NCI-H2107 (cell line): ENCODE results near the gene SPAG5.
A peak's percentile ranks its signal among the peaks of the same experiment; 100 is the strongest.

Experiments used
- DNase-seq: peaks from one replicate; lab custom pipeline; 2025; lab: John Stamatoyannopoulos, UW

SPAG5 gene

GRCh38 chr17:28573521-28573920, 25.3 kb downstream of the SPAG5 start:
- no peak for DNase-seq

- DNase-seq, result no peak
Measured at GRCh38 chr17:28573040-28573380, 25.8 kb downstream of the SPAG5 start.

DNA sequence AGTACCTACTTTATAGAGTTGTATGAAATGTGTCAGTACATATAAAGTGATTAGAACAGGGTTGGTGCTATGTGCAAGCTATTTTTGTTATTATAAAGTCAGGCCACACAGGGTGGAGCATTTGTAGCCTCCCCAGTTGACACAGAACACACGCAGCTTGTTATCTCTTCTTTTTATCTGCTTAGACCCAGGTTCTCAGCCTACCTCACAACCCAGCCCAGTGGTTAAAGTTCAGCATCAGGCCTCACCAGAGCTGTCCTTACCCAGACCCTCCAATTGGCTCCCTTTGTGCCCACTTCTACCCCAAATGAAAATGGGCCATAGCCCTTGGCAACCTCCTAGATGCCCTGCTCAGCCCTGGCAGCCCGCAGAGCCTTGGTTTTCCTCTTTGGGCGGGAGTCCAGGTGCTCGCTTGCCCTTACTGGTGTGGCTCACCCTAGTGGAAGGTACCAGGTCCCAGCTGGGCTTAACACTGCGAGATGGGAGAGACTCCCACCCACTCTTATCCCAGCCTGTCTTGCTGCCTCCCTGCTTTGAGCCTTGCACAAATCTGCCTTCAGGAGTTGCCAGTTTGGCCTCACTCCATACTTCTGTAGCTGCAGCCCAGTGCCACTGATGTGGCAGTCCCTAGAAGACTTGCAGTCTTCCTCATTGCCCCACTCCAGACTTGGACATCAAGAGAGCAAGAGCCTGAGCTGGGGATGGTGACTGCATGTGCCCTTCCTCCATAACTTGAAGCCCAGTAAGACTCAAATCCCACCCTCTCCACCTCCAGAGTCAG, 26.4 kb downstream of the SPAG5 start:
- no peak for DNase-seq

GRCh38 chr17:28571361-28572122, 27.3 kb downstream of the SPAG5 start, which contains the start of gene PIGS:
Gene PIGS, minus strand, starts transcription at chr17:28571524. Its CDS starts 28 bp downstream, at chr17:28571496.
- DNase-seq, result peak; percentile 92

DNA sequence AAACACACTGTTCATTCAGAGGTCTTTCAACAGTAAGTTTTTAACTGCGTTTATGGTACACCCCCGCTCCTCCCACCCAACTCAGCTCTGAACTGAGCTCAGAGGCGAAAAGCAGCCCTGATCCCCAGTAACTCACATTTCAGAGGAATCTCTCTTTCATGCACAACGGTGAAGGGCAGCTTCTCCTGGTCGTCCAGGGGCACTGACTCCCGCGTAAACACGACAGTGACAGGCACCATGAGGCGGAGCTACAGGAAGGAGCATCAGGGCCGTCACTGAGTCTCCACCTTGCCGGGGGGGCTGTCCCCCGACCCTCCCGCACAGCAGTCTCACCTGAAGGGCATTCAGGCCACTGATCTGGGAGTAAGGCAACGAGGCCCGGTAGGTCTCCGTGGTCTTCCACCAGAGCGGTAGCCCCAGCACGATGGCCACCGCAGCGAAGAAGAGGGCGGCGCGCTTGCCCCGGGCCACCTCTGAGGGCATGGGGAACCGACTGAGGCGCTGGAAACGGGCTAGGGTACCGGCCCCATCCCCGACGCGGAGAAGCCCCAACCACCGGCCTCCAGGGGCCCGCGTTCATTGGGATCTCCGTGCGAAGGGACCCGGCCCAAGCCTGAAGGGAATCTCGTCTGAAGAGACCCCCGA, 28.0 kb downstream of the SPAG5 start:
- no peak for DNase-seq

DNA sequence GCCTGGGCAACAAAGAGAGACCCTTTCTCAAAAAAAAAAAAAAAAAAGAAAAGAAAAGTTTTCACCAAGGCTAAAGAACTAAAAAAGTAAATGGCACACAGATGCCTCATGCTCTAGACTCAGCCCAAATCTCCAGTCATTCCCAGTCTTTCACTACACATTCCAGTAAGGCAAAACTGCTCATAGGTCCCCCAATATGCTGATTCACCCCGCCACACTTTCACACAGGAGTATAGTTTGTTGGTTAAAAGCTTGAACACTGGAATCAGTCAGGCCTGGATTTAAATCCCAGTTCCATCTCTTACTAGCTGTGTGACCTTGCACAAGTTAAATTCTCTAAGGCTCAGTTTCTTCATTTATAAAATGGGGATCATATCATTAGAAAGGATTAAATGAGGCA, 29.4 kb downstream of the SPAG5 start:
- no peak for DNase-seq

- no peak for DNase-seq
Measured at GRCh38 chr17:28567604-28568003, 31.2 kb downstream of the SPAG5 start.

DNA sequence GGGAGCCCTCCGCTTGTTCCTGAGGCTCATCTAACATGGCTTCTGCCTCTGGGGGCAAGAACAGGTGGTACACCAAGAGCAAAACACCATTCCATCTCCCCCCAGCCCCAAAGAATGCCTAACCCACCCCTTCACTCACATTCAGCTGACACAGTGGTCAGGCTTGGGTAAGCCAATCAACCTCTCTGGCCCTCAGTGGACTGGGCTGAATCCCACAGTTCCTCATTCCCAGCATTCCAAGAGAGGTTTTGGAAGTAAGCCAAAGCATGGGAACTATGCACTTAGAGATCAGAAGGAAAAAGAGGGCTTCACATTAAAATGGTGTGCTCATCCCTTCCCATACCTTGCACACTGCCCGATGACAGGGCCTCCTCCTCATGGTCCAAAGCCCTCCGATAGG, 35.4 kb downstream of the SPAG5 start:
- DNase-seq, result no peak

DNA sequence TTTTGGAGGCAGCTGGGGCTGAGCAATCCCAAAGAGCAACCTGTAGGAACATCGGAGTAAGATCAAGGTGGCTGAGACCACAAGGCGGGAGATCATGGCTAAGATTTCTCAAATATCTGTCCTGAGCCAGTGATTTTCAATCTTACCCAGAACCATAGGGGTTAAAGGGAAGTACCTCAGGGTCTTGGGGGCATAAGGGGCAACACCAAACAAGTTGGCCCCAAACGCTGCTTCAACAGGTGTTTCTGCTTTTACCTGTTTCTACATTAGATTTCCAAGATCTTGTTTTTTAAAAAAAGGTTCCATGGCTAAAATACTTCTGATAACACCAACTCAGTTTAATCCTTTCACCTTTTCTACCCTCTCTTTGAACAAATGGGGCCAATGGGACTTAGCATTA, 43.8 kb downstream of the SPAG5 start:
- no peak for DNase-seq

GRCh38 chr17:28554565-28554964, 44.3 kb downstream of the SPAG5 start:
- no peak for DNase-seq

DNA sequence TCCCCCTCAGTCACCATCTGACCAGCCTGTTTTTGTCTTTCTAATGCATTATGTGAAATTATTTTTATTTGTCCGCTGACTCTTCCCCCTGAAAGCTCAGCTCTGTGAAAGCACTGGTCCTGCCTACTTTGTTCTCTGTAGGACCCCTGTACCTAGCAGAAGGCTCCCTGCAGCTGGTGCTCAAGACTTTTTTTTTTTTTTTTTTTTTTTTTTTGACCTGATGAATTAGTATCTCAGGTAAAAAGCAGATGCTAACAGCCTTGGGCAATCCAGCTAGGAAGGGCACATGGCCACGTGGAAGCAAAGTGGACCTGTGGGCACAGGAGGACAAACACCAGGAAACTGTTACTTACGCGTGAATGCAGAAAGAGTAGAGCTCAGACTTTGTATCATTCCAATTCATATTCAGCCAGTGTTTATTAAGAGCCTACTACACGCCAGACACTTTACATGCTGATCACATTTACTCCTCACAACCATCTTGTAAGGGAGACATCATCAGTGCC, 45.8 kb downstream of the SPAG5 start:
- DNase-seq, result no peak

DNA sequence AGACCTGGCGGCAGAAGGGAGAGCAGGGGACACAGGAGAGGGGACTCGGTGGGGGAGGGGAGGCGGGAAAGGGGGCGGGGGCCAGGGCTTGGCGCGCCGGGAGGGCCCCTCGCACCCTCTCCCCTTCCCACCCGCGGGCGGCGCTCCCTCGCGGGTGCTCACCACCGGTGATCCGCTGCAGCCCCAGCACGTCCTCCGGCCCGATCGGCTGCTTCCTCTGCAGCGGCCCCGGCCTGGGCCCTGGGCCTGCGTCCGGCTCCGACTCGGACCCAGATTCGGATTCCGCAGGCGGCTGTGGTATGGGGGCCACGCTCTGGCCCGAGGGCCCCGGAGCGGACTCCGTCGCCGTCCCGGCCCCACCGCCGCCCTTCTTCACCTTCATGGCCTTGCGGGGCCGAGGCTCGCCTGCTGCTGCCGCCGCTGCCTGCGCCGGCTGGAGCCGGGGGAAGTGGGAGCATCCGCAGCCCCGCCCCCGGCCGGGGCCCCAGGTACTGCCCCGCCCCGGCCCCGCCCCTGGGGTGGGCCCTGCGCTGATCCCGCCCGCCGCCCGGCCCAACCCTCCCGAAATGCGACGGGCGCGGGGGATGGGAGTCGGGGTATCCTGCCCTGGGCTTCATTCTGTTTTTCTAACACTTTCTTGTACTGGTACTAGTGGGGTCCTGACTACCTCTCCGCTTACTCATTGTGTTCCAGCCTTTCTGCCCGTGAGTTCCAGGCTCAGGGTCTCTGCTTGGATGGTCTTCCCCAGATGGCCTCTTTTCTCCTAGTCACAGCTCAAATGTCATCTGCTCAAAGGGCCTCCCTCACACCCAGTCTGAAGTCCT, 46.4 kb downstream of the SPAG5 start, which contains the start of gene UNC119:
UNC119 (minus strand) TSS at position 449 of the 824 bp plus-strand sequence; CDS start at position 382, 67 bp downstream.
- DNase-seq, result peak; percentile 41

DNA sequence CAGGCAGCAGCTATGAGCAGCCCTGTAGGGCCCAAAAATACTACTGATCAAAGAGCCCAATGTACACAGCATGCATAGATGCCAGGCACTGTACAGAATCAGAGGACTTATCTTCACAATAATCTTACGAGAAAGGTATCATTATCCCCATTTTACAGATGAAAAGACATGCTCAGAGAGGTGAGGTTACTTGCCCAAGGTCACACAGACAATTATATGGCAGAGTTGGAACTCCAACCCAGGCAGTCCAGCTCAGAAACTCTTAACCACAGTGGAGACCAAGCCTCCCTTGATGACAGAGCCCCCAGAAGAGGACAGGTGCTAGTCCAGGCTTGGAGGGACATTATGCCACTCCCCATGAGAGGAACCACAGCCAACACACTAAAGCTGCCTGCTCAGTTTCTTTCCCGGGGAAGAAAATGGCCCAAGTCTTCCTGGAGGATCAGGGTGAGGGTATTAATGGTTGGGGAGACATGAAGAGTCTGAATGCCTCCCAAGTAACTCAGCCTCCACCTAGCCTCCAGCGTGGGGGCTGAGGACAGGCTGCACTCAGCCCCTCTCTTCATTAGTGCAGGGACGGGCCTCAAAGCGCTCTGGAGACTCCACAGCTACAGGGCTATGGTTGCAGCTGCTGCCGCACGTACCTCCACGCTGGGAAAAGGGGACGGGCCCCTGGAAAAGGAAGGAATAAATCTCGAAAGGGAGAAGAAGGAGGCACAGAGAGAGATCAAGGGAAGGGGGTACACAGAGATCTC, 47.2 kb downstream of the SPAG5 start:
- DNase-seq, result no peak

- DNase-seq, result no peak
Measured at GRCh38 chr17:28550858-28551257, 48.0 kb downstream of the SPAG5 start.

- no peak for DNase-seq
Measured at GRCh38 chr17:28549236-28550132, 49.3 kb downstream of the SPAG5 start.

DNA sequence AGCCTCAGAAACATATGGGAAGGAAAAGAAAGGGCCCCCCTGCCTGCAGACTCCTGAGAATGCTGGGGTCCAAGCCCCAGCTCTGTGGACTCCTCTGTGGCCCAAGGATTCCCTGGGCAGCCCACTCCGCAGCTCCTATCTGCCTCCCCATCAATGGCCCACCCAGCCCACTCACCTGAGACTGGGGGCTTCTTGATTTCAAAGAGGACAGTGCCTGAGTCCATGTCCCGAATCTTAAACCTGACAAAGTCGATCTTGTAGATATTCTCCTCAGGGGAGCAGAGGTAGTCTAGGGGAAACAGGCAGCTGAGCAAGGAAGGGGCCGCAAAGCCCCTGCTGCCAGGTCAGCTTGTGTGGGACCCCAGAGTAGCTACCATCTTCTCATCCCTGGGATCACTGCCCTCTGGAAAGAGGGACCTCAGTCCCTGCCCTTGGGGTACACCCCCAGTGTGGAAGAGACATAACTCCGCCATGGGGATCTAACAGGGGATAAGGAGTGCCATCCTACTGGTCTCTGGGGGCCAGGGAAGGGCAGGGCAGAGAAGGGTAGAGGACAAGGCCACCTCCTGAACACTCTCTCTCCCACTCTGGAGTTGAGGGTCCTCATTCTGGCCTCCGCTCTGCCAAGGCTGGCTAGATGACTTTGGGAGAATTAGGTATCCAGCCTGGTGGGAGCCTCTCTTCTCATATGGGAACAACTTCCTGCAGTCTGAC, 50.3 kb downstream of the SPAG5 start:
- no peak for DNase-seq

GRCh38 chr17:28547623-28548416, 51.0 kb downstream of the SPAG5 start:
- peak; percentile 34 for DNase-seq

GRCh38 chr17:28547096-28547622, 51.7 kb downstream of the SPAG5 start:
- no peak for DNase-seq
